GM18858 (cell line): Measurements from ENCODE around the gene ZBTB20.

Source experiments
- ATAC-seq: cut with Tn5 transposase; IDR thresholded peaks from one replicate; pipeline ENCODE4 v1.9.1; 2021; ENCODE audit not compliant: unreplicated experiment

Gene ZBTB20

DNA sequence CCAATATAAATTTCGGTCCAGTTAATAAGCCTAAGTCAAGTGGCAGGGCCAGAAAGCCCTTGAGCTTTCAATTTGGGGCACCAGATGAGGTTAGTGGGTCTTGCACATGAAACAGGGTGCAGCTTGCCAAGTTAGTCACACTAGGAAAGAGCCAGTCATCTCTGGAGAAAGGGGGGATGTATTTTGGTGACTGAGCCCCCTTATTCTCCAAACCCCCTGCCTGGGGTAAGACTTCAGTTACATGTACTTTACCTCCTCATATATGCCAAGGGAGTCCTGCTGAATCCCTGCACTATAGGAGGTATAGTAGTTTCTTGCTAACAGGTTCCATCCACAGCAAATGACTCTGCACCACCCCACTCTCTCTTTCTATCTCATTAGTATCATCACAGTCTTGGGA, 790.6 kb downstream of the ZBTB20 start:
- ATAC-seq: no peak

DNA sequence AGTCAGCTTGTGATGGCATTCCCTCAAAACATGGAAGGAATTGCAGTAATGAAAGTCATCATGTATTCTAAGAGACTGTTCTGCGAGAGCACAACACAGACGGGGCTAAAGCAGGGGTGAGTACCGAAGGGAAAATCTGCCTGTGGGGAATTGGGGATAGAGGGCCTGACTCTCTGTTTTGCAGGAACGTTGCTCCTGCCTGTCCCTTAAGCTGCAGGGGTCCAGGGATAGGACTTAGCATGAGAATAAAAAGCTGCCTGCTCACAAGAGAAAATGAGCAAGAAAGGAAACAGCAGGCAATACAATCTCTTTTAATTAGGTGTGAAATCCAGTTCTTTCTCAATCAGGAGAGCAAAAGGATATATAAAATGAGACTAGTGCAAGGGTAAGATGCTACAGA, 791.0 kb downstream of the ZBTB20 start:
- no peak for ATAC-seq

DNA sequence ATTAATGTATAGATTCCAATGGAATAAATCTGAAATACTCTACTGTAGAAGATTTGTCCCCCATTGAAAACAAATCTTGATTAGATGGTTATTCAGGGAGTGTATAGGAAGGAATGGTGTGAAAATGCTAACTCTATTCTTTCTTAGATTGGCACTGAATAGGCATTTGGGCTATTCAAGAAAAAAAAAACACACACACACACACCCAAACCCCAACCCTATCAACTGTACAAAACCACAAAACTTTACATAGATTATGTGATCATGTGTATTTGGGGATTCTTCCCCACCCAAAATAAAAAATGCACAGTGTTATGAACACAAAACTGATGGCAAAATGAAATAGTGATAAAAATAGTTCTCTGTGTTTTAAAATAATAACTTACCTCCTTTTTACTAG, 791.4 kb downstream of the ZBTB20 start:
- no peak for ATAC-seq

DNA sequence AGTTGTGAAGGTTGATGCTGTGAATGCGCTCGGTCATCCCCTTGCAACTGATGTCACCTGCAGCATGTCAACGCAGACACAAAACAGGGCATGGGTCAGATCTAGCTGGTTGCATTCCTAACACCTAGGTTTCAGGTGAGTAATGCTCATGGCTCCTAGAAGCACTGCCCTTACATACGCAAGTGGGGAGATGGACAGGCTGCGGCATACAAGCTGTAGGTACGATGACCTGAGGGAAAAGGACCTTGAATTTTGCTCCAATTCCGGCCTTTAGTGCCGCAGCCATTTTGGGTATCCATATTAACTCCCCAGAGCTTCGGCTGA, 795.3 kb downstream of the ZBTB20 start:
- no peak for ATAC-seq

- no peak for ATAC-seq
These were observed 795.8 kb downstream of the ZBTB20 start for GRCh38 chr3:114351123-114351821.

DNA sequence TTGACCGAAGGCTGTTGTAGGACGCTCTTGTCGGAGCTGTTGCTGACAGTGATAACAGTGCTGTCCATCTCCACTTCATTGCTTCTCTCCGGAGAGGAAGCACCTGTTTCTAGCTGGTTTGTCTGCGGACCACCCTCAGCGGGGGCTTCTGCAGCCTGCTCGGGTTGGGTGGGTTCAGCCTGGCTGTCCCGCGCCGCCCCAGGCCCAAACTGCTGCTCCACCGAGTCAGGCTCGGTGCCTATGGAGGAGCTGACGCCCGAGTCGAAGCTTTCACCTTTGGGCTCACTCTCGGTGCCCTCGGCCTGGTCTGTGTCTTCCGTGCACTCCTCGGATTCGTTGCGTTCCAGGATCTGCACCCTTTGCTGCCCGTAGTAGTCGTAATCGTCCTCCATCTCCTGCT, 796.4 kb downstream of the ZBTB20 start:
- ATAC-seq: no peak

GRCh38 chr3:114350271-114350670, 796.8 kb downstream of the ZBTB20 start:
- ATAC-seq: no peak

GRCh38 chr3:114344492-114344891, 802.6 kb downstream of the ZBTB20 start:
- ATAC-seq: no peak

GRCh38 chr3:114338651-114339357, 808.3 kb downstream of the ZBTB20 start:
- no peak for ATAC-seq

DNA sequence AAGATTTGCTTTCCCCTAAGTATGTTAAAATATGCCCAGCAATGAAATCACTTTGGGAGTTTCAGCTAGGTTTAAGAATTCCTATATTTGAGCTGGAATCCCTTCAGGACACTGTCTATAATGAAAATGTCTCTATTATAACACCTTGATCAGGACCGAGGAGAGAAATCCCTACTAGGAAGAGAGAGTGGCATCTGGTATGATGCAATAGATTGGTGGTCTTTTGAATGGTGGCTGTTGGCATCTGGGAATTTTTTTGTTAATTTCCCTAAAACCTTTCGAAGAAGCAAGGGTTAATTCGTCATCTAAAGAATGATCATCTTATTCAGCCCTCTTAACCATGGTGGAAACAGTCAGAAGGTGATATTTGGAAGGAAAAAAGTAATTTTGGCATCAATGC, 810.2 kb downstream of the ZBTB20 start:
- ATAC-seq: no peak

- ATAC-seq: no peak
These were observed 810.9 kb downstream of the ZBTB20 start for GRCh38 chr3:114336122-114336697.

- no peak for ATAC-seq
These were observed 813.2 kb downstream of the ZBTB20 start for GRCh38 chr3:114333923-114334240.

GRCh38 chr3:114333180-114333922, 813.7 kb downstream of the ZBTB20 start:
- ATAC-seq: no peak

DNA sequence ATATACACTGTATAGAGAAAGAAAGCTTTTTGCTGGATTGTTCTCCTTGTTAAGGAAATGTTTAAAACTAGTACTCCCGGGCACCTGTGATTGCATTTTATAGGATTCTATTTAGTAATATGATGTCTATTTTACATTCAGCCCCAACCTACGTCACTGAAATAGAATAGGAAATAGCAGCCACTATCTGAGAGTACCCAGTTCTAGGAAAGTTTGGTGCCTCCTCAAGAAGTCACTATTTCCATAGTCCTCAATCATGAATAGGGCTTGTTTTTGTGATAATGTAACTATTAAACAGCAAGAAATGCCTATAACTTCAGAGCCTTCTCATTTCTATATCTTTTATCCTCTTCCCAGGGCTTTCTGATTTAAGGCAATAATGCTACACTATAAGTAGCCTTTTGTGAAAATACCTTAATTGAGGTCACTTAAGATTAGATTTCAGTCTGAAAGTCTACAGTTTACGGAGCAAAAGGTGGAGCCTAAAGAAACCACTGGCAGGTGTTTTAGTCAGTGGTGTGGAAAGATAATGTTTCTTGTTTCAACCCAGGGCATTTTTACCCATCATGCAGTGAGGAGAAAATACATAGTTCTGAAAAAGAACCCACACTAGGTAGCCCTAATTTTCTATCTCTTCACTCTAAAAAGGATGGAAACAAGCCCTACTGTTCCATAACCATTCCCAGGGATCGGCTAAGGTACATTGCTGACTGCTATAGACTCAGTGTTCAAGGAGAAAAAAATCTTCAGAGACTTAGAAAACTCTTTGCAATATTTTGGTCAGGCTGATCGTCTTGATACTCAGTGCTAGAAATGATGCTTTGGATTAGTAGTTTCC, 814.5 kb downstream of the ZBTB20 start:
- ATAC-seq: no peak

DNA sequence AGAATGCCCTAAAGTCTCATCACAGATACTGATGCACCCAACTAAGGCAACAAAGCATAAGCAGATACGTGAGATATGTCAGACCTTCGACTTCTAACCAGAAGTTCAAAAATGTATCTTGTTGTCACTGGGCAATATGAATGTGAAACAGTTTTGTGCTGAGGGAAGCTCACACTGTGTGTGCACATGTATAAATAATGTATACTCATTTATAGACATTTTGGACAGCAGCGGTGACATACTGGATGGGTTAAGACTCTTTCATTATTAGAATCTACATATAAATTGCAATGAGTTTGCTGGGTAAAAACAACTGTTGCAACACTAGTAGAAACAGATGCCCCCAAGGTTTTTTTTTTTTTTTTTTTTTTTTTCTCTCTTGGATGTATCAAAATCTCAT, 815.4 kb downstream of the ZBTB20 start:
- ATAC-seq: no peak

DNA sequence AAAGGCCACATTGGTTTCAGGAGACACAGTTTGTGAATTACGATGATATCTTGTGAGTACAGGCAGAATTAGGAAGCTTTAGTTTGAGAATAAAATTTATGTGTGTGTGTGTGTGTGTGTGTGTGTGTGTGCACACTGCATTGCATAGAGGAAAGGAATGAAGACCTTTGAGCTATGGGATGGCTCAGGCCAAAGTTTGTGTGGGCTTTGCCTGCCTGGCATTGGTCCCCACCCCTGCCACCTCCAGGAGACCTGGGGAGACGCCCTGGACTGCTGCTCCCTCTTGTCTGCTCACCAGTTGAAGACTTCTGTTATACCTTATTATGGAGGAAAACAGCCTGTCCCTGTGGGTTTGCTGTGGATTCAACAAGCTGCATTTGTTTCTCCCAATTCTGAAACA, 816.1 kb downstream of the ZBTB20 start:
- no peak for ATAC-seq

GRCh38 chr3:114329823-114330222, 817.3 kb downstream of the ZBTB20 start:
- ATAC-seq: no peak

DNA sequence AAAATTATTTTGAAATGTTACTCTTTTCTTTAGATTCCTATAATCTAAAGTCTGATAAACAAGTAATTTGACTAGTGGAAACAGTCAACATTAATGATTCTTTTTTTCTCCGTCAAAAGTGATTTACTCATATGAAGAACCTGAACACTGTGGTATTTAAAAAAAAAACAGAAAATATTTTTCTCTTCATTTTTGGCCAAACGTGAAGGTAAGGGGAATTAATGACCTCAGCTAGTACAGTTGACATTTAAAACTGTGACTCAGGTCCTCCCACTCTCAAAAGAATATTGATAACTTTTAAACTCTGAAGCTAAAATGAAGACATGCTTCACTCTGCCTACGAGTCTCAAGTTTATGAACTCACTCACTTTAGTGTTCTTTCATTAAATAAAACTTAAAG, 818.7 kb downstream of the ZBTB20 start:
- no peak for ATAC-seq

- peak; percentile 32 for ATAC-seq
These were observed 819.4 kb downstream of the ZBTB20 start for GRCh38 chr3:114327665-114328064.

DNA sequence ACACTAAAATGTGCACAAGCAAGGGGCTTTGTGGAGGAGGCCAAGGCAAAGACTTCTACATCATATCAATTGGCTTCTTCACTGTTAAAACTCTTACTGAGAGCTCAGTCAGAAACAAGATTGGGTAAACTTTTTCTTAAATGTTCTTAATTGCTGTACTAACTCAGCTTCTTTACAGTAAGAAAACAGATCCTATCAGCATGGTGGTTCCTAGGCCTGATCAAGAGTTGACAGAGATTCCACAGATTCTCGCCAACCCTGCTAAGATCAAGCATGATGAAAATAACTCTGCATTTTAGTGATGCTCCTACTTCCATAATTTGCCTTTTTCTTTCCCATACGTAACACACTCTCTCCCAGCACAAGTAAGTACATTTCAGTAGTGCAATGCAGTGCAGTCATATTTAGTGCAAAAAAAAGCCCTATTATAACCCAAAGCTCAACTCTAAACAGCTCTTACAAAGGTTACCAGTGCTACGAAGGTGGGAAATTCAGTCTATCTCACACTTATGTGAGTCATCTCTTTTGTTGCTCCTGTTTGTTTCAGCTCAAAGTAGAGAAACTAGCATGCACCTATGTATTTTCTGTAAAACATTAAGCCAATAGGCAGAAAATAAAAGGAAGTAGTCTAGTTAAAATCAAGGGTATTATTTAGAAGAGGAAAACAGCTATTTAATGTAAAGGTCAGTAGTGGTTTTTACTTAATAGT, 823.4 kb downstream of the ZBTB20 start:
- ATAC-seq: no peak

- no peak for ATAC-seq
These were observed 826.8 kb downstream of the ZBTB20 start for GRCh38 chr3:114320246-114320645.
